Natural killer cell (primary cell): ENCODE results near the gene MSL2. TPM values are rescaled to one million over a fixed set of nuclear protein-coding genes. Genes with fewer than 3 reads are reported as not detected.

Experiments used
- ATAC-seq, 3 donors: fragments of 150-1000 bp in 2 of 3; fragments of 200-7000 bp in 1 of 3; cut with Tn5 transposase; 1 replicate in 1 of 3; 2 replicates in 2 of 3; pipeline ENCODE4 v1.10.0; 2021; ENCODE audit warnings: mild to moderate bottlenecking in 2 of 3, moderate library complexity in 2 of 3
- DNase-seq, 2 donors: peaks; one replicate each; pipeline versions ENCODE4 v3.0.0 to v3.0.0-alpha.2; 2013 to 2021; ENCODE audit warnings: mixed read lengths in 1 of 2
- H3K27ac ChIP-seq: one replicate; pipeline ENCODE4 v1.5.1; 2013; ENCODE audit warnings: mild to moderate bottlenecking, low read length
- H3K27me3 ChIP-seq: one replicate; pipeline ENCODE4 v1.6.1; 2013; ENCODE audit warnings: low read length; ENCODE audit not compliant: control insufficient read depth, insufficient read depth
- H3K36me3 ChIP-seq: one replicate; pipeline ENCODE4 v1.6.1; 2013; ENCODE audit warnings: low read length; ENCODE audit not compliant: control insufficient read depth, insufficient read depth
- H3K4me1 ChIP-seq: one replicate; pipeline ENCODE4 v1.6.1; 2013; ENCODE audit warnings: low read length; ENCODE audit not compliant: control insufficient read depth, insufficient read depth
- H3K4me3 ChIP-seq: one replicate; pipeline ENCODE4 v1.5.1; 2013; ENCODE audit warnings: low read length
- H3K9me3 ChIP-seq: one replicate; pipeline ENCODE4 v1.6.1; 2013; ENCODE audit warnings: low read length; ENCODE audit not compliant: control insufficient read depth, insufficient read depth
- H3K27ac Mint-ChIP-seq, 2 donors: one replicate each; pipeline ENCODE4 v1.8.0; 2022; ENCODE audit warnings: mild to moderate bottlenecking in 2 of 2, mixed read lengths in 2 of 2, moderate library complexity in 1 of 2
- H3K27me3 Mint-ChIP-seq, 2 donors: one replicate each; pipeline ENCODE4 v1.8.0; 2022; ENCODE audit warnings: low read depth in 2 of 2, mixed read lengths in 2 of 2
- H3K36me3 Mint-ChIP-seq: one replicate; pipeline ENCODE4 v1.8.0; 2022; ENCODE audit warnings: mixed read lengths
- H3K4me1 Mint-ChIP-seq, 2 donors: one replicate each; pipeline ENCODE4 v1.8.0; 2022; ENCODE audit warnings: mixed read lengths in 2 of 2
- H3K4me3 Mint-ChIP-seq: one replicate; pipeline ENCODE4 v1.8.0; 2022; ENCODE audit warnings: mild to moderate bottlenecking, moderate library complexity, mixed read lengths
- H3K9me3 Mint-ChIP-seq, 2 donors: one replicate each; pipeline ENCODE4 v1.8.0; 2022; ENCODE audit warnings: mixed read lengths in 2 of 2
- whole genome bisulfite sequencing: methylation state at CpG from one replicate; pipeline ENCODE4 v1.1.7; 2013; ENCODE audit warnings: missing lambda C conversion rate; ENCODE audit not compliant: insufficient coverage; 5-methylcytosine and 5-hydroxymethylcytosine counted together
- intact Hi-C: fragments of 100-400 bp; cut with micrococcal nuclease; formaldehyde crosslinking; loops from one replicate; pipeline ENCODE4 v1.14.2; 2022
- total RNA-seq, 4 donors: library from RNA; stranded (reverse); fragments of 120-200 nt in 1 of 4; gene quantifications; one replicate each; pipeline versions ENCODE4 v1.2.3 to v1.2.4, GENCODE V29; 2013 to 2022
- TF ChIP-seq, protein P1 (sequence below): fragments of 200-600 bp; IDR thresholded peaks from one replicate; pipeline ENCODE4 v1.8.0; 2022; ENCODE audit warnings: antibody characterized with exemption

Gene MSL2
- total RNA-seq, 3 donors from 2014 or later (not counting 1 experiment from before 2014, with no cell fraction given), result 104 to 114 (median 110) TPM

DNA sequence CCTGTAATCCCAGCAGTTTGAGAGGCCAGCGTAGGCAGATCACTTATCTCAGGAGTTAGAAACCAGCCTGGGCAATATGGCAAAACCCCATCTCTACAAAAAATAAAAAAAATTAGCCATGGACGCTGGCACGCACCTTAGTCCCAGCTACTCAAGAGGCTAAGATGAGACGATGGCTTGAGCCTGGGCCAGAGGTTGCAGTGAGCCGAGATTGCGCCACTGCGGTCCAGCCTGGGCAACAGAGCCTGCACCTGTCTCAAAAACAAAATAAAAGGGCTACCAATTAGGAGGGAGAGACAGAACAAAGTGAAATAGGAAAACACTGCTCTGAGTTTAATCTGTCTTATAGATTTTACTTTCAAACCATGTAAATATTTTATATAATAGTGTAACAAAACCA is 33.8 kb downstream of the MSL2 start:
- 95% methylated on average over 7 of the region's 7 CpGs for WGBS
- H3K27me3 Mint-ChIP-seq, result no peaks in the 10 kb centered on the region
- Histone ChIP-seq H3K4me1 (peaks cover 17% of the 10 kb centered on the region), H3K4me3 (no peak overlapping the region), H3K9me3 (no peaks in the 10 kb centered on the region), H3K27ac (no peak overlapping the region), H3K36me3 (no peaks in the 10 kb centered on the region), H3K27me3 (no peaks in the 10 kb centered on the region)
- peak overlapping the region; percentile 79 to 83 for H3K27ac Mint-ChIP-seq
- TF ChIP-seq, protein P1, sequence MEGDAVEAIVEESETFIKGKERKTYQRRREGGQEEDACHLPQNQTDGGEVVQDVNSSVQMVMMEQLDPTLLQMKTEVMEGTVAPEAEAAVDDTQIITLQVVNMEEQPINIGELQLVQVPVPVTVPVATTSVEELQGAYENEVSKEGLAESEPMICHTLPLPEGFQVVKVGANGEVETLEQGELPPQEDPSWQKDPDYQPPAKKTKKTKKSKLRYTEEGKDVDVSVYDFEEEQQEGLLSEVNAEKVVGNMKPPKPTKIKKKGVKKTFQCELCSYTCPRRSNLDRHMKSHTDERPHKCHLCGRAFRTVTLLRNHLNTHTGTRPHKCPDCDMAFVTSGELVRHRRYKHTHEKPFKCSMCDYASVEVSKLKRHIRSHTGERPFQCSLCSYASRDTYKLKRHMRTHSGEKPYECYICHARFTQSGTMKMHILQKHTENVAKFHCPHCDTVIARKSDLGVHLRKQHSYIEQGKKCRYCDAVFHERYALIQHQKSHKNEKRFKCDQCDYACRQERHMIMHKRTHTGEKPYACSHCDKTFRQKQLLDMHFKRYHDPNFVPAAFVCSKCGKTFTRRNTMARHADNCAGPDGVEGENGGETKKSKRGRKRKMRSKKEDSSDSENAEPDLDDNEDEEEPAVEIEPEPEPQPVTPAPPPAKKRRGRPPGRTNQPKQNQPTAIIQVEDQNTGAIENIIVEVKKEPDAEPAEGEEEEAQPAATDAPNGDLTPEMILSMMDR, result no peak
- ATAC-seq, result no peak
- no peaks in the 10 kb centered on the region for H3K9me3 Mint-ChIP-seq
- DNase-seq, result no peak
- no peaks in the 10 kb centered on the region for H3K36me3 Mint-ChIP-seq
- no peak overlapping the region for H3K4me3 Mint-ChIP-seq
- peaks cover 76 to 82% of the 10 kb centered on the region in 2 donors for H3K4me1 Mint-ChIP-seq
- intact Hi-C loops, result no loop called here

DNA sequence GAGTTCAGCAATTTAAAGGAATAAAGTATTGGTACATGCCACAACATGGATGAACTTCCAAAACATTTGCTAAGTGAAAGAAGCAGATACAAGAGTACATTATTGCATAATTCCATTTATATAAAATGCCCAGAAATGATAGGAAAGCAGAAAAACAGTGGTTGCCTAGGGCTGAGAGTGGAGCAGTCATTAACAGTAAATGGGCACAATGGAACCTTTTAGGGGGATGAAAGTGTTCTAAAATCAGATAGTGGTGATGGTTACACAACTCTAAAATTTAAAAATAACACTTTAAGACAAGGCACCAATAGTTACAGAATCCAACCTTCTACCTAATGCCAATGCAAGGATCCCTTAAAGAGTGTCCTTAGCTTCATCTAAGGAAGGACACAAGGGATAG is 34.6 kb downstream of the MSL2 start:
- H3K9me3 Mint-ChIP-seq, result no peaks in the 10 kb centered on the region
- H3K27ac ChIP-seq, result no peak overlapping the region
- intact Hi-C loops, result no loop called here
- peaks cover 21% of the 10 kb centered on the region for H3K4me1 ChIP-seq
- DNase-seq (no peak), ATAC-seq (no peak)
- no peaks in the 10 kb centered on the region for H3K36me3 ChIP-seq
- H3K36me3 Mint-ChIP-seq, result no peaks in the 10 kb centered on the region
- no peaks in the 10 kb centered on the region for H3K9me3 ChIP-seq
- peaks cover 71 to 77% of the 10 kb centered on the region in 2 donors for H3K4me1 Mint-ChIP-seq
- H3K27me3 Mint-ChIP-seq, result no peaks in the 10 kb centered on the region
- H3K27me3 ChIP-seq, result no peaks in the 10 kb centered on the region
- H3K4me3 ChIP-seq, result no peak overlapping the region
- peak overlapping the region; percentile 47 for H3K4me3 Mint-ChIP-seq
- TF ChIP-seq, protein P1, result no peak
- peak overlapping the region; percentile 61 to 69 for H3K27ac Mint-ChIP-seq

DNA sequence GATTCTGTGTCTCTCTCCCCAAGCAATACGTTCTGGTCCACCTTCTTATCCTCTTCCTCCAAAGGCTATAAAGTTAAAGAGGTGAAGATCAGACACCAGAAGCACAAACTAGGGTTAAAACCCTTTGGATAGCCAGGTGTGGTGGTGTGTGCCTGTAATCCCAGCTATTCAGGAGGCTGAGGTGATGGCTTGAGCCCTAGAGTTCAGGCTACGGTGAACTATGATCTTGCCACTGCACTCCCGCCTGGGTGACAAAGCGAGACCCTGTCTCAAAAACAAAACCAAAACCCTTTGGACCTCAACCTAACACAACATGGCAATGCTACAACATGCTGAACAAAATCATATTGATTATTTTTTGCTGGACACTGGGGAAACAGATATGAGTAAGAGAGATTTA is 43.2 kb downstream of the MSL2 start:
- intact Hi-C loops, result loop anchor here (5.0 kb wide), 1 partner anchor 39 kb away; no protein-coding TSS in a partner anchor
- TF ChIP-seq, protein P1, result no peak
- peaks cover 80% of the 10 kb centered on the region in 2 donors for H3K4me1 Mint-ChIP-seq
- H3K36me3 ChIP-seq, result peaks cover 36% of the 10 kb centered on the region
- H3K4me3 ChIP-seq, result no peak overlapping the region
- peaks cover 26% of the 10 kb centered on the region for H3K36me3 Mint-ChIP-seq
- no peaks in the 10 kb centered on the region for H3K27me3 Mint-ChIP-seq
- peak overlapping the region; percentile 64 to 75 for H3K27ac Mint-ChIP-seq
- no peaks in the 10 kb centered on the region for H3K27me3 ChIP-seq
- H3K9me3 Mint-ChIP-seq, result no peaks in the 10 kb centered on the region
- no peak overlapping the region for H3K27ac ChIP-seq
- WGBS, result 74% methylated on average over 3 of the region's 4 CpGs
- no peaks in the 10 kb centered on the region for H3K9me3 ChIP-seq
- ATAC-seq (peak in 1 of 3 donors; percentile 18), DNase-seq (no peak)
- peak overlapping the region; percentile 4 for H3K4me3 Mint-ChIP-seq
- peaks cover 25% of the 10 kb centered on the region for H3K4me1 ChIP-seq

DNA sequence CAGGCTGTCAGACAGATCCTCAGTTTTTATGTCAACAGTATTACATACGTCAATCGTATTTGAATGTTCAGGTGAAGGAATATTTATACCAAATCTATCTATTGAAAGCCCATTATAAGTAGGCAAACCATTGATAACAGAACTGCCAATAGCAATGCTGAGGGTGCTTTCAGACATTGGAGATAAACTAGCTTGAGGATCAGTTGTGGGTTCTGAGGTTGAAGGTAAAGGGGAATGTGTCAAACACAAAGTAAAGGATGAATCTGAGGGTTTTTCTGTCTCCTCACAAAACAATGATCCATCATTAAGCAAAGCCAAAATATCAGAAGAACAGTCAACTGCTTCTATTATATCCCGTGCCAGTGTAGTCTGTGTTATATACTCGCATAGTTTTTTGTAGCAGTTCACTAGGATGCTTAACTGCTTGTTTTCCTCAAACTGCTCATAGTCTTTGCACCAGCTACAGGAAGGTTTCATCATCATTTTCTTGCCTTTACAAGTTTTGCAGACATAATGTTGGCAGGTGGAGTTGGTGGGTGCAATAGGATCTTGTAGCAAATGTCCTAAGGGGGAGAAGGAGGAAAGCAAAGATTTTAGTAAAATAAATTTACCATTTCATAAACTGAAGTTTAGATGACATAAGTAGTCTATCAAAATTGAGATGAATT is 43.8 kb downstream of the MSL2 start:
- no peaks in the 10 kb centered on the region for H3K27me3 Mint-ChIP-seq
- H3K36me3 ChIP-seq, result peaks cover 36% of the 10 kb centered on the region
- H3K4me3 Mint-ChIP-seq, result peak overlapping the region; percentile 4

More for the DNA sequence above, 43.8 kb downstream of the MSL2 start:
- H3K4me1 Mint-ChIP-seq, result peaks cover 79% of the 10 kb centered on the region in 2 donors
- DNase-seq, result no peak
- Histone ChIP-seq H3K27me3 (no peaks in the 10 kb centered on the region), H3K27ac (no peak overlapping the region), H3K4me1 (peaks cover 22% of the 10 kb centered on the region), H3K9me3 (no peaks in the 10 kb centered on the region), H3K4me3 (no peak overlapping the region)
- 80% methylated on average over 4 of the region's 4 CpGs for WGBS
- TF ChIP-seq, protein P1, result no peak
- no peak for ATAC-seq
- peak overlapping the region; percentile 64 to 75 for H3K27ac Mint-ChIP-seq
- H3K36me3 Mint-ChIP-seq, result peaks cover 26% of the 10 kb centered on the region
- H3K9me3 Mint-ChIP-seq, result no peaks in the 10 kb centered on the region
- intact Hi-C loops, result loop anchor here (5.0 kb wide), 1 partner anchor 40 kb away; no protein-coding TSS in a partner anchor
